HG03108 (cell line): Measurements from ENCODE around the gene RASA4B.
"Not testable (repeated sequence)": the region's sequence is repeated elsewhere in the genome, so short reads cannot be mapped to it uniquely, and the experiment has no call there.

Experiments used
- ATAC-seq: cut with Tn5 transposase; IDR thresholded peaks from one replicate; pipeline ENCODE4 v1.9.1; 2021; ENCODE audit warnings: moderate library complexity; ENCODE audit not compliant: unreplicated experiment

Gene RASA4B

GRCh38 chr7:102455596-102455995, 62.0 kb downstream of the RASA4B start:
- no peak for ATAC-seq

GRCh38 chr7:102454932-102455331, 62.6 kb downstream of the RASA4B start:
- not testable (repeated sequence) for ATAC-seq

- no peak for ATAC-seq
Observed at GRCh38 chr7:102454468-102454867, 63.1 kb downstream of the RASA4B start.

GRCh38 chr7:102453319-102453718, 64.3 kb downstream of the RASA4B start:
- no peak for ATAC-seq

GRCh38 chr7:102452451-102452850, 65.1 kb downstream of the RASA4B start:
- no peak for ATAC-seq

- no peak for ATAC-seq
Observed at GRCh38 chr7:102451371-102452054, 66.1 kb downstream of the RASA4B start.

GRCh38 chr7:102450242-102450641, 67.3 kb downstream of the RASA4B start:
- ATAC-seq, result no peak

GRCh38 chr7:102449136-102449535, 68.4 kb downstream of the RASA4B start:
- ATAC-seq, result no peak

- no peak for ATAC-seq
Observed at GRCh38 chr7:102447311-102447710, 70.3 kb downstream of the RASA4B start.

GRCh38 chr7:102446387-102447156, 71.0 kb downstream of the RASA4B start:
- no peak for ATAC-seq

GRCh38 chr7:102445674-102446071, 71.9 kb downstream of the RASA4B start:
- no peak for ATAC-seq

GRCh38 chr7:102444961-102445673, 72.5 kb downstream of the RASA4B start:
- peak; percentile 47 for ATAC-seq

GRCh38 chr7:102439963-102440795, 77.4 kb downstream of the RASA4B start:
- no peak for ATAC-seq

GRCh38 chr7:102436118-102436517, 81.5 kb downstream of the RASA4B start:
- no peak for ATAC-seq

GRCh38 chr7:102434039-102434486, 83.5 kb downstream of the RASA4B start:
- no peak for ATAC-seq

GRCh38 chr7:102433219-102434038, 84.1 kb downstream of the RASA4B start, which contains the start of gene ORAI2:
TSS of gene ORAI2 (plus strand) at chr7:102433575. CDS start at chr7:102438957, 5,382 bp downstream.
- ATAC-seq, result peak; percentile 50
